Esophagus mucosa (tissue), 1 donor: ENCODE data around the gene RALY. TPM values are rescaled to one million over a fixed set of nuclear protein-coding genes. Genes with fewer than 3 reads are reported as not detected.

Source experiments
- ATAC-seq: fragments of 200-7000 bp; cut with Tn5 transposase; one replicate; pipeline ENCODE4 v1.9.1; 2020
- total RNA-seq: library from RNA; stranded (reverse); gene quantifications from one replicate; pipeline ENCODE4 v1.2.4, GENCODE V29; 2023
- donor health status: DM: yes; HTN: yes; CAD: no.

RALY gene
- total RNA-seq, 1 donor from 2014 or later: 82.6 TPM

DNA sequence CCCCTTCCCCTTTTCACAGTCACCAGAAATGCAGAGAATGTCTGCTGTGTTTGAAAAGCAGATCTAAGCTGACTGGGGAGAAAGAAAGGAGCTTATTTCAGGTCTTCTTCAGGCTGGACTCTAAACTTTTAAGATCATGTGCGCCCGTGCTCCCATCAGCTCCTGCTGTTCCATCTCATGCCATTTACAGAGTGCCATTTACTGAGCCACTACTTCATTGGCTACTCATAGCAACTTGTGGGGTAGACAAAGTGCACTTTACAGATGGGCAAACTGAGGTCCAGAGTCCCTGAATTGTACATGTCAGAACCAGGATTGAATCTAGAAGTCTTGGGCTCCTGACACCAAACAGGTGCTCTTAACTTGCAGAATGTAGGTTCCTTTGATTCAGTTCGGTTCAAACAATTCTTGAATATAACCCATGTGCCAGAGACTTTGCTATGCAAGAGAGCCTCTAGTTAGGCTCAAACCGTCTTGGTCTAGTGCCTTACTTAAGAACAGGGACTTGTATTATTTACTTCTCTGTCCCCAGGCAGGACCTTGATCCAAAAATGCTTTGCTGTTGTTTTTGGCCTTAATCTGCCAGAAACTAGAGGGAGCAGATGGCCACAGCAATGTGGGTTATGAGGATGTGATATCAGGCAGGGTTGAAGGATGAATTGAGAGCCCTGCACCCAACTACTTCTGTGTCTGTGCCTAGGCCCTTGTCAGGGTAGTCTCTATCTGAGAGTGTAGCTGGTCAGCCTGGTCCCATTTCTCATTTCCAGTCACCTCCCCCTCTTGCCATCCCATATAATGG, 56.4 kb downstream of the RALY start:
- ATAC-seq: no peak

DNA sequence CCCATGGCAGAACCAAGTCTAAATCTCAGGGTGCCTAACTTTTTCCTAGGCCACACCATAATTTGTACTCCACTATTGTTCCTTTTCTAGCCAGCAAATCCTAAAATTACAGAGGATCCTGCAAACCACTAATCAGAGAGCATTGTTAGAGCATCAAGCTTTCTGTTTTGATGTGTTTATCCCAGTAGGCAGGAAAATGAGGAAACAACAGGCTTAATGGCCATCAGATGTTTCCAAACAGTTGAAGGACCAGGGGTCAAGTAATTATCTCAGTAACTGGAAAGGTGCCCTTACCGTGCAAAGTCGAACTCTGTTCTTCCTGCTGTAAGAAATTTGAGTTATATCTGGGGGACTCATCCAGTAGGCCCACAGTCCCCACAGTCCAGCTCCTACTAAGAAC, 58.7 kb downstream of the RALY start:
- ATAC-seq: no peak

DNA sequence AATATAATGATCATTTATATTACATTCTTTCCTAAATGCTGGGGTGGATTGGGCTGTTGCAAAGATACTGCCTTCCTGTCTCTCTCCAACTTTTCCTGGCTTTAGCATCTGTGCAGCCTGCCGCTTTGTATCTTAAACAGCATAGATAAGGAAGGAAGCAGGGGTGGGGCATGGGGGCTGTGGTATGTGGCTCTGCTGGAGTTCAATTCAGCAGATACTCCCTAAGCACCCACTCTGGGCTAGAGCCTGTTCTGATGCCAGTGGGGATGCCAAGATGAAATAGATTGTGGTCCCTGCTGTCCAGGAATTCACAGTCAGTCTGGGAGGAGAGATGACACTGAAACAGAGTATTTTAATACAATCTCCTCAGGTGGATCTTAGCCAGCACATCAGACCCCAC, 61.6 kb downstream of the RALY start:
- ATAC-seq: no peak

DNA sequence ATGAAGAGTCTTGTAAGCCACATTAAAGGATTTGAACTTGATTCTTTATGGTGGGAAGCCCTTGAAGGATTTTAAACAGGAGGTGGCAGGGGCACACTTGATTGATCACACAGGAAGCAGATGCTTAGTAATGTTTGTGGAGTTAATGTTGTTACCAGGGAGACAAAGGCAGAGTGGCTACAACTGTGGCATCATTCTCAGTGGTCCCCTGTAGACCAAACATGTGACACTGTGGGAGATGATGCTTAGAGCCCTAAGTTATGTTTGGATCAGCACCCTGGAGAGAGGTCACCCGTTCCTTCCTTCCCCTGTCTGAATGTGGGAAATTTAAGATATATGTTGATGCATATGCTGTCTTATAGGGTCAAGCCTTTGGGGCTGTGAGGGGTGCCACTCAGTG, 65.1 kb downstream of the RALY start:
- no peak for ATAC-seq

DNA sequence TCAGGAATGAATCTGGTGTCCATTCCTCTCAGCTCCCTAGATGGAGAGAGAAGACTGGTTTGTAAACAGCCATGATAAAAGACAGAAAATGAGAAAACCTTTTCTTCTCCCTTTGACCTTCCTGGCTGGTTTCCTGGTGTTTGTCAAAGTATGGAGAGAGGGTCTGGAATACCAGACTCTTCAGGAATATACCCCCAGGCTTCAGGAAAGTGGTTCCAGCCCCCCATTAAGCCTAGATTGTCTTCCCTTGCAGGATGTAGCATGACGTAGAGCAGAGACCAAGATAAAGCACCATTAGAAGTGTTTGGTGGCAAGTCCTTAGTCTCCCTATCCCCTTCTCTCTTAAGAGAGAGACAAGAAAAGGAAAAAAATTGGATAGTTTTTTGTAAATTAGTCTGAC, 67.3 kb downstream of the RALY start:
- no peak for ATAC-seq

DNA sequence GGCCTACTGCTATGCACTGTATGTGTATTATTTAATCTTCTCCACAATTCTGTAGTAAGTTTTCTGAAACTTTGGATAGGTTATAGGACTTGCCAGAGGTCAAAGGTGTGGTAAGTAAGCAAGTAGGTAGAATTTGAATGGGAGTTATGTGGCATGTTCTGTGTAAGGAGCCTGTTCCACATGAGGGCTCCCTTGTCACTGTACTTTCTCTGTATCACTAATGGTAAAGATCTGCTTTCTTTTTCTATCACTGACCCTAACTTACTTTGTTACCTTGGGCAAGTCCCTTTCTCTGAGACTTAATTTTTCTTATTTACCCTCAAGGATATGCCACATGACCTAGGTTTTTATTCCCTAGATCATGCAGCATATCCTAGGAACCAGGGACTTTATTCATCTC, 68.0 kb downstream of the RALY start:
- ATAC-seq: no peak

DNA sequence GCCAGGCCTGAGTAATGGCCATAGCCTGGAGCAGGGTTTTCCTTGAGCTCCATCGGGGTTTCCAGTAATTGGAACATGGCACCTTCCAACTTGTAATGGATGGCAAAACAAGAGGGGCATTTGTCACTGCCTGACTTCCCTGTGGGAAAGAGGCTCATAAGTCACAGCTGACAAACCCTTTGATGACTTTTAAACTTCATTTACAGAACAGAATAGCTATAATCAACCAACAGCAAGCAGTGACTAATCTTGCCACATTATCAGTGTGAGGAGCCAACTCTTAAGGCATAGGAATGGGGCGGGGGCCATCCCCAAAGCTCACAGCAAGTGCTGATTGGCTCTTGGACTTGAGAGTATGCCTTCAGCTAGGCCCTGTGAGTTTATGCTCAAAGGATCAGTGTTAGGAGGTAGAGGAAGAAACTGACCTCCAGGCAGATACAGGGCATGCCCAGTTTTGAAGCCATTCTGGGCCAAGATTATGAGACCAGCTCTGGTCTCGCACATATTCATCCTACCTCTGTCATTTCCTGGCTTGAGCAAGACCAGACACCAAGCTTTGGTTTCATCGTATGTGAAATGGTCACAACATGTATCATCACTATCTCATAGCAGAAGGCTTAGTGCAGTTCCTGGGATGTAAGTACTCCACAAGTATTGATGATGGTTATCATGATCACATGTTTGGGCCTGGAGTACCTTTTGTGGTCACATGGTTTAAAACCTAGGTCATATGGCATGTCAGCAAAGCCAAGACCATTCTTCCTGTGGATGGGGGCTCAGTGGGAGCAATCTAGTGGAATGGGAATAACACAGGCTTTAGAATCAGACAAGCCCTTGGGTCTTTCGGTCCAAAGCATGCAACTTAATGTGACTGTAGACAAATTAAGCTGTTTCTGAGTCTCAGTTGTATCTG, 69.1 kb downstream of the RALY start:
- ATAC-seq: peak; percentile 50

DNA sequence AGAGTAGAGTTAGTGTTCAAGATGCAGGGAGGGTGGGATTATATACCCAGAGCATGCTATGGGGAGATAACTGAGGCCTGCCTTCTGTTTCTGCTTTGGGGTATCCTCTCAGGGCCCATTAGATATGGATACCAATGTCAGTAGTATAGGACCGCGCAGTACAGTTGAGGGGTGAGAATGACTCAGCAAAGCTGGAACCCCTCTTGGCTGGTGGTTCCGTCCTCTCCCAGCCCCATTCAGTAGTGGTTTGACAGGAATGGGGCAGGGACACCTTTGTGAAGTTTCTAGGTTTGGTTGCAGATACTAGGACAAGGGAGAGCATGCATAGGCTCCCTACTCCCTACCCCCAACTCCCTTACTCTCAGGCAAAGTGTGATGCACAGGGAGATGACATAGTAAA, 70.6 kb downstream of the RALY start:
- no peak for ATAC-seq

DNA sequence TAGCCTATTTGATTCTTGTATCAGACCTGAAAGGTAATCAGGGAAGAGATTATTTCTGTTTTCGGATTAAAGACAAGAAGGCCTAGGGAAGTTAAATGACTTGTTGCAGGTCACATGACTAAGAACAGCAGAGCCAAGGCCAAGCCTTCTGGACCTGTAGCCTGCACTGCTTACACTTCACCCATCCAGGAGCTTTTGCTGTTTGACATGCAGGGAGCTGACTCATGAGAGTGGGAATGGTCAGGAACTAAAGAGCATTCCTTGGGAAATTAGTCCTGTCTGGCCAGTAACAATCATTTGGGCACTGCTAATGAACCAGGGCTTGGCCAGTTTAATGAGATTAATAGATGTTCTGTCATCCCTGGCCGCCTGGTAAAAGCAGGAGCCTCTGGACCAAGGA, 71.5 kb downstream of the RALY start:
- no peak for ATAC-seq

DNA sequence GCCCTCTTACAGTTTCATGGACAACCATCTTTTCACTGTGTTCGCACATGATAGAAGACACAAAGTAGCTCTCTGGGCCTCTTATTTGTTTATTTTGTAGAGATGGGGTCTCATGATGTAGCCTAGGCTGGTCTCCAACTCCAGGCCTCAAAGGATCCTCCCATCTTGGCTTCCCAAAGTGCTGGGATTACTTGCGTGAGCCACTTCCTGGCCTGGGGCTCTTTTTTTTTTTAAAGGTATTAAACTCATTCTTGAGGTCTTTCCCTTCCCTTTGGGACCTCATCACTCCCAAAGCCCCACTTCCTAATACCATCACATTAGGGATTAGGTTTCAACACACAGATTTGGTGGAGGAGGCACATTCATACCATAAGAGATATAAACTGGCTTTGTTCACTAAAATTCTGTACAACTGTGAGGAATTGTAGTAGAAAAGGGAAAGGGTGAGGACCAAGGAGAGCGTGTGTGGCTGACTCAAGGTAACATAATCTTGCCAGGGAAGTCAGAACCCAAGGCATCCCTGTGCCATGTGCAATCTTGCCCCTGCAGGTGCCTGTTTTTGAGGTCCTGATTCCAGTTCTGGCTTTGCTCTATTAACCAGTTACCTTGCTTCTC, 72.9 kb downstream of the RALY start:
- no peak for ATAC-seq

DNA sequence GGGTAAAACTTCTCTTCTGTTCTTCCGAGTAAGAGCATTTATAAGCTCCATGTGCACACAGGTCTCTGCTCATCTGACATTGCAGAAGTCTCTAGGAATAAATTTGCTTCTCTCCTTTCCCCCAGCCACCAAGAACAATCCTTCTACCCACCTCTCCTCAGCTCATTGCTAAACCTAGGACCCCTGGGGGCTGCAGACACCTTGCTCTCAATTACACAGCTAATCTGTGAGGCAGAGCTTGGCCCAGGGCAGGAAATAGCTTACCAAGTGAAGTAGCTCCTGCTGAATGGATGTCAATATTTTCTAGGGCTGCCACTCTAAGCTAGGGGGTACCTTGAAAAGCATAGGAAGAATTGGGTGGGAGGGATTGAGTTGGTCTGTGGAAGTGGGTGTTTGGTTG, 74.3 kb downstream of the RALY start:
- no peak for ATAC-seq

DNA sequence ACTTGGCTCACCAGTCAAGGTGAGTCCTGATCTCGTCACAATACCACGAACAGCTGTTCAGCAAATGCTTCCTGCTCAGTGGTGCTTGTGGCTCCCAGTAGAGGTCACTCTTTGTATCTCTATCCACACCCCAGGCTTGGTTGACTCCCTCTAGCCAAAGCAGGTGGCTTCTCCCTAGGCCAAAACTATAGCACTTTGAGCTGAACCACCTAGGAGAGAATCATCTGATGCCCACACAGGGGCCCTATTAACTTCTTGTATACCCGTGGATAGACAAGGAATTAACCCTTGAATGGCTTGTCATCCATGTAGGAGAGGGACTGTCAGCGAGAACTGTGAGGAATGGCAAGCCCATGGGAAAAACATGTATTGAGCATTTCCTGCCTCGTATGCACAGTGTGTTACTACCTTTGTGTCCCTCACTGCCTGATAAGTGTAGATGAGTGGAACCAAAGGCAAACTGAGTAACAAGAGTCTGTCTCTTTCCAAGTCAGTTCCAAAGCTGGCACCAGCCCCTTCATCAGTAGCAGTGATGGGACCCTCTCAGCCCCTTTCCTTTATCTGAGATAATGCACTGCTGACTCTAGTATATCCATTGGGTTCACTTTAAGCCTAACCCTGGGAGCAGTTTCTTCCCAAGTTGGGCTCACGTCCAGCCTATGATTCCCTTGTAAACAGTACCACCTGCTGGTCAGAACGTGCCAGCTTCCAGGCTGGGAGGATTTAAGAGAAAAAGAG, 75.8 kb downstream of the RALY start:
- ATAC-seq: peak; percentile 88

DNA sequence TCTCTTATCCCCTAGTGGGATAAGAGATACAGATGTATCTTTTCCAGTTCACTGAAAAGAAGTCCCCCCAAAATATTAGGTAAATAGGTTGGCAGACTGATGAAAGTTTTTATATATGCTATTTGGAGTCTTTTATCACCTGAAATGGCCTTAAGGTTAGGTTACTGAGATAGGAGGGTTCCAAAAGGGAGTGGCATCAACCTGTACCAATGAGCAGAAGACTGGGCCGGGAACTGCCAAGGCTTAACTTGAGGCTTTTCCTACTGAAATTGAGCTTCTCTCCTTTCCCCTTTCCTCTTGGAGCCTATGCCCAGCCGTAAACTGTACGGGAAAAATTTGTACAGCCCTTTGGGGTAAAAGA, 76.3 kb downstream of the RALY start:
- ATAC-seq: no peak

DNA sequence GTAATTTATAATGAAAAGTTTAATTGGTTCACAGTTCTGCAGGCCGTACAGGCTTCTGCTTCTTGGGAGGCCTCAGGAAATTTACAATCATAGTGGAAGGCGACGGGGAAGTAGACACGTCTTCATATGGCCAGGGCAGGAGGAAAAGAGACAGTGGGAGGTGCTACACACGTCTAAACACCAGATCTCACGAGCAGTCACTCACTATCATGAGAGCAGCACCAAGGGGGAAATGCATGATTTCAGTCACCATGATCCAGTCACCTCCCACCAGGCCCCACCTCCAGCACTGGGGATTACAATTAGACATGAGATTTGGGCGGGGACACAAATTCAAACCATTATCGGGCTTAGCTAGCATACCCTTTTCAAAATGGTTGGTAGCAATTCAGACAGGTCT, 77.1 kb downstream of the RALY start:
- no peak for ATAC-seq

DNA sequence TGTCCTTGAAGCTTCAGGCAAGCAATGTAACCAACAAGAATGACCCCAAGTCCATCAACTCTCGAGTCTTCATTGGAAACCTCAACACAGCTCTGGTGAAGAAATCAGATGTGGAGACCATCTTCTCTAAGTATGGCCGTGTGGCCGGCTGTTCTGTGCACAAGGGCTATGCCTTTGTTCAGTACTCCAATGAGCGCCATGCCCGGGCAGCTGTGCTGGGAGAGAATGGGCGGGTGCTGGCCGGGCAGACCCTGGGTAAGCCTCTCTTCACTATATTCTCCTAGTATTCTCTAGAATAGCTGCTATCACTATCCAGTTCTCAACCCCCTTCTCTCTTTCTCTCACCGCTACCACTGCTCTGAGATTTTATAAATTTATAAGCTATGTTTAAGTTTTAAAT, 78.4 kb downstream of the RALY start:
- ATAC-seq: no peak

DNA sequence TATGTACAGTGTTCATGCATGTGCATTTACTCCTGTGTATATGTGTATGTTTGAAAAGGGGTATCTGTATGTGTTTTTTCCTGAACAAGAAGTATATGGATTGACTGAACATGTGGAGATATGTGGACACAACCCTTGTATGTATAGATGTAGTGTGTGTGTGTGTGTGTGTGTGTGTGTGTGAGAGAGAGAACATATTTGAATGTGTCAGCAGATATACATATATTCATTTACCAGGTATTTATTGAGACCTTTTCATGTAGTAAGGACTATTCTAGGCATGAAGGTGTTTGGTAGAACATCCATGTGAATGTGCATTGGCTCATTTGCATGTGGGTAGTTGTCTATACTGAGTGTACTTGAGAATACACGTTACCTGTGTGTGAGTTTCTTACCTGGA, 79.1 kb downstream of the RALY start:
- ATAC-seq: no peak

DNA sequence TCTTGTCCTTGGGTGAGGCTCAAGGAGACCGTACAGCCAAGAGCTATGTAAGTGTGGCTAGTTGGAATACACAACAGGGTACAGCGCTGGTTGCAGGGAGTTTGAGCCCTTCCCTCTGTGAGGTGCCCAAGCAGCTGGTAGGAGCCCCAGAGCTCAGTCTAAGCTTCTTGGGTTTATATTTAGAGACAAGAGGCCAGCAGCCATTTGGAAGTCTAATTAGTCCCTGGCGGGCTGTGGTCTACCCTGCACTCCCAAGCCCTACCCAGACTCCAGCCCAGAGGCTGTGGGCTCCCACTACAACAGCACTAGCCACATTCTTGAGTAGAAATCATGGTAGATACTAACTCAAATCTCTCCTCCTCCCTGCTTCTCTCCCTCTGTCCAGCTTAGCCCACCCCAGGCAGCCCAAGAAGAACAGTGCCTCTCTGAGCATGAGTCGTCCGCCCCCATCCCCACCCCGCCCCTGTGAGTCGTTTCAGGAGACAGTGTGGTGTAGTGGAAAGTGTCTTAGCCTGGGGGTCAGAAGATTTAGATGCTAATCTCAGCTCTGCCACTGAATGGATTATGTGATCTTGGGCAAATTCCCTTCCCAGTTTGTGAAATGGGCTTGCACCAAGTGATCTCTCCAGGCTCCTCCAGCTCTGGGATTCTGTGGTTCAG, 80.5 kb downstream of the RALY start:
- no peak for ATAC-seq

DNA sequence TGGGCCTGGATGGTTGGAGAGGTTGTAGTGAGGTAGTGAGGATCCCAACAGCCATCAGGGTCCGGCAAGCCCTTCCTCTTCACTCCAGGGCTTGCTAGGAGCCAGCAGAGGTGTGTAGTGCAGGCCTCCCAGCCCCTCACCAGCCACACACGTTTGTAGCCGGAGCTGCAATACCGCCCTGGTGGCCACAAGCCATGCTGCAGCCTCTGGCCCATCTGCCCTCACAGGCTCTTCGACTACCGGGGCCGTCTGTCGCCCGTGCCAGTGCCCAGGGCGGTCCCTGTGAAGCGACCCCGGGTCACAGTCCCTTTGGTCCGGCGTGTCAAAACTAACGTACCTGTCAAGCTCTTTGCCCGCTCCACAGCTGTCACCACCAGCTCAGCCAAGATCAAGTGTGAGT, 81.9 kb downstream of the RALY start:
- ATAC-seq: no peak

DNA sequence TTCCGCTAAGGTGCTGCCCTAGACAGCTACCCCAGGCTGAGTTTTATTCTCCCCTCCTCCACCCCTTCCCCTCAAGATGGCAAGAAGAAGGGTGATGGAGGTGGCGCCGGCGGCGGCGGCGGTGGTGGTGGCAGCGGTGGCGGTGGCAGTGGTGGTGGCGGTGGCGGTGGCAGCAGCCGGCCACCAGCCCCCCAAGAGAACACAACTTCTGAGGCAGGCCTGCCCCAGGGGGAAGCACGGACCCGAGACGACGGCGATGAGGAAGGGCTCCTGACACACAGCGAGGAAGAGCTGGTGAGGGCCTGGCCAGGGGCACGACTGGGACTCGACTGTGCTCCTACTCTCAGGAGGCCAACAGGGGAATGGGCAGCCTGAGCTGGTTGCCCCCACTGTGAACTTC, 83.2 kb downstream of the RALY start:
- no peak for ATAC-seq

DNA sequence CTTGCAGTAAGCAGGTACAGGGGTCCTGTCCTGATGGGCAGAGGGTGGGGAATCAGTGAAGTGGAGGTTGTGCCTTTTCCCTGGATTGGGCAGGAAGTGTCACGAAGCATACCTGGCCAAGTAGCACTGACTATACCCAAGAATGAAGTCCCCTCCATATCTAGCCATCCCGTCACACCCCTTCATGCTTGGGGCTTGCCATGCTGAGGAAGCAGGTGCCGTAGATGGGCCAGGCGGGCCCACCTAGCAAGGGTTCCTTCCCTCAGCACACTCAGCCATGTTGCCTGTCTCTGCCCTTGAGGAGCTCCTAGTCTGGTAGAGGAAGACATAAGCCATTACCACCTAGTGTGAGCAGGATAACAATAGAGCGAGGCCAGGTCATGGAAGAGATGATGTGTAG, 84.8 kb downstream of the RALY start:
- ATAC-seq: no peak

DNA sequence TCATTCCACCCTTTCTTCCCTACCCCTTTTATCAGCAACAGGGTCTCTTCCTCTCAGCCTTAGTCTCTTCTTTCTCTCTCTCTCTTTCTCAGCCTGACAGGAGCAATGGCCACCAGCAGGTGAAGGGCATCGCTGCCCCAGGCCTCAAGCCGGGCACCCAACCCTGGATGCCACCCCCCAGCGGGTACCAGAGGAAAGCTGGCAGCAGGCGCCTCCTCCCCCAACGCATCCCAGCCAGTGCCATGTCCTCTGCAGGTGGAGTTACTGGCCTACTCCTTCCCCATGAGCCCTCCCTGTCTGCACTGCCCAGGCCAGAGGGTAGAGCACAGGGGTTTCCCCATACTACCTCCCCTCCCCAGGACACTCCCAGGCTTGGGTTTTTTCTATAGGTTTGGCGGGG, 86.1 kb downstream of the RALY start:
- ATAC-seq: no peak

DNA sequence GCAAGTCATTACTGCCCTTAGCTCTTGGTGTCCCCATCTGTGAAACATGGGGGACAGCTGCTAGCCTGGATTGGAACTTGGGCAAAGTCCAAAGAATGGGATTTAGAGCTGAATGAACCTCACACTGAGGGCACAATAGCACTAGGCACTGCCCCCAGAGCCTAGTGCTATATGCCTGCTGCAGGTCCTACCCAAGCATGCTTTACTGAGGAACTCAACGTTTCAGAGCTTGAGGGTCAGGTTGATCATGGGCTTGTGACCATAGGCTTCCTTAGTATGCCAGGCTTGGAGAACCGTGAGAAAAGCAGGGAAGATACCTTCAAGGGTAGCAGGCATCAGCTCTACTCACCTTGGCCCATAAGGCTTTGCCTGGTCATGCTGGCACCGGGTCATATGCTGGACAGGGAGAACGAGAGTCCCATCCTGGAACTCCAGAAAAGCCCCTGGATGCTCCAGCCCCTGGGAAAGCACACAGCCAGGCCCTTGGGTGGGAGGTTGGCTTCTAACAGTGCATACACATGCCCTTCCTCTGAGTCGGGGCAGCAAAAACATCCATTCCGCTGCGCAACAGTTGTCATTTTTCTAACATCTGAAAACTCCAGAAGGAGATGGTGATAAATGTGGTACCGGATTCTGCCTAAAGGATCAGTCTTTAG, 88.6 kb downstream of the RALY start:
- ATAC-seq: no peak
